Prostate gland (tissue), 2 donors: ENCODE data around the gene NECTIN1.

Source experiments
- CTCF ChIP-seq, 4 experiments: fragments of 200-600 bp in 2 of 4; fragments of 450-650 bp in 2 of 4; sonication (generic) in 2 of 4; IDR thresholded peaks; 1 replicate in 3 of 4; 2 replicates in 1 of 4; pipeline ENCODE4 v1.5.1; 2016 to 2019; ENCODE audit warnings: antibody characterized with exemption in 4 of 4, mild to moderate bottlenecking in 2 of 4, moderate library complexity in 2 of 4
- POLR2A ChIP-seq: fragments of 450-650 bp; IDR thresholded peaks from one replicate; pipeline ENCODE4 v1.6.1; 2016; ENCODE audit warnings: antibody characterized with exemption, mild to moderate bottlenecking
- POLR2AphosphoS5 ChIP-seq: sonication (generic); formaldehyde crosslinking; IDR thresholded peaks from one replicate; pipeline ENCODE4 v1.6.1; 2017; ENCODE audit warnings: antibody characterized with exemption

GRCh38 chr11:119754199-119754598 lies 25.2 kb upstream of the NECTIN1 start:
- TF ChIP-seq POLR2A (no peak), CTCF (IDR thresholded peaks at IDR 0.05) (no peak), POLR2AphosphoS5 (no peak)
